DMS 273 (cell line): ENCODE data around the gene NCOA7.
"Not testable (repeated sequence)": the region's sequence is repeated elsewhere in the genome, so short reads cannot be mapped to it uniquely, and the experiment has no call there.

Experiments
- DNase-seq: peaks from one replicate; lab custom pipeline; 2025; ENCODE audit not compliant: unreplicated experiment; lab: John Stamatoyannopoulos, UW

Gene NCOA7

DNA sequence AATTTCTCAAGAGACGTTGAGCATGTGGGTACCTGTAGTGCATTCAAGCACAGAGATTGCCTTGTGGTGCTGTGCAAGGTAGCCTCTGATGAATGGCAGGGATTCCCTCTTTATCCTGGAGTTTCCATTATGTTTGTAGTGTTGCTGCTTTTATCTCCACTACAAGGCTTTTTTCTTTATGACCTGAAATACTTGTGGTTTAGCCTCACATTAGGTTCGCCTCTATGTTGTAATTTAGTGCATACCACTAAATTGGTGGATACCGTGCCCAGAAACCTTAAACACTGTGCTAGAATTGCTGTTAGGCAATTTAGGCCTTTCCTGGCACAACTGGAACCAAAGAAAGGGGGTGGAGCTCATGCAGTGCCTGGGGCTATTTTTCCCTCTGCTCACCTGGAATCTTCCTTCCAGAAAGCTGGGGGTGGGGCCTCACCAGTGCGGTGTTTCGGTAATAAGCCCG is 76.8 kb downstream of the NCOA7 start:
- no peak for DNase-seq

DNA sequence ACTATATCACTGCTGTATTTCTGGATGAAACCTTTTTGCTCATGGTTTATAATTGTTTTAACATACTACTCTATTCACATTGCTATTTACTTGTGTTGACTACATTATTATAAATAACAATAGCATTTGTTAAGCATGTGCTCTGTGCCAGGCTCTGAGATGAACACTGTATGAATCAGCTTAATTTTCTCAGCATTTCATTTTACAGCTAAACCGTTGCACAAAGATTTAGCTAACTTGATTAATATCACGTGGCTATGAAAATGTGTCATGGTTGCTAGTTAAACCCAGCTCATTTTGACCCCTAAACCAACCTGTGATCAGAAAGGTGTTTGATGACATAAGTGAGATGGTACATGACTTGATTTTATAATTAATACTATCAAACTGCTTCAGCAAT is 77.5 kb downstream of the NCOA7 start:
- no peak for DNase-seq

DNA sequence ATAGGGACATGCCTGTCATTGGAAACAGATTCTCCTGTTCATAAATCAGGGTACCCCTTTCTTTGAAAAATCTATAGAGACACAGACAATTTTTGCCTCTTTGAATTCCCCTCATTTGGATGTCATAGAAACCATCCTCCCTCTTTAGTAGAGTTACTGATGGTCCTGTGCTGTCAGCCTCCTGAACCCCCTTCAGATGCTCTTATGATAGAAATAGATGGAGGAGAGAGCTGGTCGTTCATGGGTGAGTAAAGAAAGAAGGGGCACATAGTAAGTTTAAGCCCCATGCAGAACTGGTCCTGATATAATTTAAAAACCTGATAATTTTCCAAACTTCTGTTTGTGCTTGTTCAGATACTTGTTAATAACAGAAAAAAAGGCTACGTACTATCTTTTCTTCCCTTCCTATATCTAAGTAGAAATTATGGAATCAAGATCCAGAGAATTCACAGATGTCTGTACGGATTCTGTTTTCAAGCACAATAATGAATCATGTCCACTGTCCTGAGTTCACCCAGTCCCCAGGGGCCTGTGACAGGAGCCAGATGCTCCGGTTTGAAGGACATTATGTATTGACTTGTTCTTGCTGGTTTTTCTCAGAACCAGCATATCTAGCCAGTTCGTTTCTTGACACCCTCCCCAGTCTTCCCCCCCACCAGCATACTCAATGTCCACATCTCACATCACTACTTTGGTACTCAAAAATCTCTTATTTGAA is 78.1 kb downstream of the NCOA7 start:
- DNase-seq: no peak

DNA sequence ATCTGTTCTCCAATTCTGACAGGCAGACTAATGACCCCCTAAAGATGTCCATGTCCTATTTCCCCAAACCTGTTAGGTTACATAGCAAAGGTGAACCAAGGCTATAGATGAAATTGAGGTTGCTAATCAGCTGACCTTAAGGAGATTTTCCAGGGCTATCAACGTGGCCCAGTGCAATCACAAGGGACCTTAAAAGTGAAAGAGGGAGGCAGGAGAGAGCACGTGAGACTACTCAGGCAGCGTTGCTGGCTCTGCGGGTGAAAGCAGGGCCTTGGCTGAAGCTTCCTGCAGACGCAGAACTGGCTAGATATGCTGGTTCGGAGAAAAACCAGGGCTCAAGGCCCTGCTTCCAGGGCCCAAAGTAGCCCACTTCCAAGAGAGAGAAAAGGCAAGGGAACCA is 78.7 kb downstream of the NCOA7 start:
- DNase-seq: no peak

DNA sequence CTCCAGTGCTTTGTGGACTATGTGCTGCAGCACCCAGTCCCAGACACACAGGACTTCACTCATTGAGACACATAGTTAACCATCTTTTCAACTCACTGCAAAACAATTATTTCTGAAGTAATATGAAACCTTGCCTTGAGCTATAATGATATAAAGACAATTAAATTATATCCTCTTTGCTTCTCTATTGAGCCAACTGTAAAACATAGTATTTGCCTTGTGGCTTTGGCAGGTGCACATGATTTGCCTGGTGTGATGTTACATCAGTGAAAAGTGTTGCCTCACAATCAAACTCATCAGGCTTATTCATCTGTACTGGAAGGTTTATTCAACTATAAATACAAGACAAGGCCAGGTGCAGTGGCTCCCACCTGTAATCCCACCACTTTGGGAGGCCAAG is 80.6 kb downstream of the NCOA7 start:
- no peak for DNase-seq

DNA sequence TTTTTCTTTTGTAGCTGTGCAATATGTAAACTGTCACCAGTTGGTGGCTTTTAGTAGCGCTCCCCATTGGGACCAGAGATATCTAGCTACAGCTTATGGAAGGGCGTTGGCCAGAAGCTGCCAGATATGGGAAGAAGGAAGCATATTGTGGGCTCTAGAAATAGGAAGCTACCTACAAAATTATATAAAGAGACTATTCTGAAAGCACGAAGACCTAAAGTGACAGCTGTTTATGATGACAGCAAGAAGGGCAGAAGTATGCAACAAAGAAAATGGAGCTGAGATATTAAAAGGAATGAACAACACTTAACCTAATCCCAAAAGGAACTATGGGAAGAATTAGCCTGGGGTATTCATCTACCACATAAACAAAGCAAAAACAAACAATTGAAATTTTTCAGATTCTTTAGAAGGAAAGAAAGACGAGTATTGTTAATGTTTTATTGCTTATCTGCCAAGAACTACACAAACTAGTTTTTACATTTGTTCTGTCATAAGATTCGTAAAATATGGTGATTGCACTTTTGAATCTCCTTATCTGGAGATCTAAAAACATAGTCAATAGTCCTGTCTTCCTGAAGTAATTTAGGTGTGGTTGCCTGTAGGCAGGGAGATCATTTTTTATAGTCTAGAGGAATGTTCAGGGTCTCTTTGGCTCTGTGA is 81.6 kb downstream of the NCOA7 start:
- no peak for DNase-seq

DNA sequence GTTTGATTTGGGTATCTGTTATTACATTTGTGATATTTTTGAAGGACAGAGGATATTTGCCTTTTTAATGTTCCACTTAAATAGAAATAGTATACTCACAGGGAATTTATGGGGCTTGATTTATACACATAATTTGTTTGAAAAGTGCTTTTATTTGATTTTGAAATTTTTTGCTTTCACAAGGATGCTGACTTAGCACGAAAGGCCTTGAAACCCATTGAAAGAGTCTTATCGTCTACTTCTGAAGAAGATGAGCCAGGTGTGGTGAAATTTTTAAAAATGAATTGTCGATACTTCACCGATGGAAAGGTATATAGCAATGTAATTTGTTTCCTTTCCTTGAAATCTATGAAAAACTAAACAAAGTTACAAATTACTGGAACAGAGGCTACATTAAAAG is 91.5 kb downstream of the NCOA7 start:
- no peak for DNase-seq

DNA sequence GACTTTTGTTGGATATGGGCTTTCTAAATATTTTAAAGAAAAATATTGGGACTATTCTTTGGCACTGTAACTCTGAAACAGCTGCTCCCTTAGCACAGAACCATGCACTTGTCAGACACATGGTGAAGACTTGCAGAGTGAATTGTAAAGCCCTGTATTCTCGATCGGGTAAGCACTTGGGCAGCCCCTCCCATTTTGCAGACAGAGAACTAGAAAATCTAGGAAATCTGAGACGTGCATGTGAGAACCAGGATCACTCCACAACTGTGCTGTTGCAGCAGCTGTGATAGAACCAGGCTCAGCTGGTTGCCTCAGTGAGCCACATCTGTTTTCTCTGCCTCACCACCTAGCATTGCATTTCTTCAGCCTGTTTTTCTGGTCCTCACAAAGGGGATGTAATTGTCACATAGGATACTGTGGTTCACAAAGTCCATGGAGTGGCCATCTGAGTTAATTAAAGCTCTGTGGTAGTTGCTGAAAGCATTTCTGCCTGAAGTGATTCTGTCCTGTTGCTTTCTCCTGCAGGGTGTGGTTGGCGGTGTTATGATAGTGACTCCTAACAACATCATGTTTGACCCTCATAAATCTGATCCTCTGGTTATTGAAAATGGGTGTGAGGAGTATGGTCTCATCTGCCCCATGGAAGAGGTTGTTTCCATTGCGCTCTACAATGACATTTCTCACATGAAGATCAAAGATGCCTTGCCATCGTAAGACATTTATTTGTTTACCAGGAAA is 94.0 kb downstream of the NCOA7 start:
- DNase-seq: peak; percentile 82

DNA sequence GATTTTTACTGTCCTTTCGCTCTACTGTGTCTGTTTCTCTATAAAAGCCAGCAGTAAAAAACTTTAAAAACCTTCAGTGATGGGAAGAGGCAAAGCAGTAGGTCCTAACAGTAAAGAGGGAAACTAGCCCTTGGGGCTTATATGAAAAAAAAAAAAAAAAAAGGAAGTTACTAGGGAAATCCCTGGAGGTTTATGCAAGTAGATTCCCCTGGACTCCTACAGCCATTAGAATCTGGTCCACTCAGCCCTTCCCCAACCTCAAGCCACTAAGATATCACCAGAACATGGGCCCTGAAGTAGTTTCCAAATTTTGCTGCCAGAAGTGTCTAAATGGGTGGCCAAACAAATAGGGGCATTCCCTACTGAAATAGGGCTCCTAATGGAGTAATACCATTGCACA is 95.3 kb downstream of the NCOA7 start:
- no peak for DNase-seq

DNA sequence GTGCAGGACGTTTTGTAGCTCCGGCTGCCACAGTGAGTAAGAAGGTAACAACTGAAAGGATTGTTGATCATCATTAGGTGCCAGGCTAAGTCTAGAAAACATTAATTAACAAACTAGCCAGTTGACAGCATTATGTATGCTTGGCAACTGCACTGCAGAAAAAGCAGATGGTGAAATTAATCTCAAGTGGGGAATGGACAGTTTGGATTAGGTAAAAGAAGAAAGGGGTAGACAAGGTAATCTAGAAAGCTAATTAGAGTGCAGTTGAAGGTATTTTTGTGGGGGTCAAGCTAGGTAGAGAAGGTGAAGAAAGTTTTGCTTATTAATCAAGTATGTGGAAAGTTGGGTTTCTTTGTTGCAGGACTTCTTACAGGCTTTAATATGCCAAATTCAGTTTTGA is 96.2 kb downstream of the NCOA7 start:
- peak; percentile 61 for DNase-seq

DNA sequence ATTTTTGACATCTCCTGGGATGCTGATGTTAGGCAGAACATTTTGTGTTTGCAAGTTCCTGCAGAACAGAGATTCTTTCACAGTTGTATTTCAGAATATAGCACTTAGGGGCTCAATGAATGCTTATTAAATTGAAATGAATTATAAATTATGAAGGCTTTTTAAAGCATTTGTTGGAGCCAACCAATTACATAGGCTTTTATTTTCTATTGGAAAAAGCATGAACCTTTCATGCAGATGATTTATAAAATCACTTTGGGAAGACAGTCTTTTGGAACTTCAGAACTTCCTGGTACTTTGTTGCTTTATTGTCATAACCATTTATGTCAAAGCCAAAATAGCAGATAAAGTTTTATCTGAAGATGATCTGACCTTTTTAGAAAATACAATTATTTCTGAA is 96.6 kb downstream of the NCOA7 start:
- no peak for DNase-seq

DNA sequence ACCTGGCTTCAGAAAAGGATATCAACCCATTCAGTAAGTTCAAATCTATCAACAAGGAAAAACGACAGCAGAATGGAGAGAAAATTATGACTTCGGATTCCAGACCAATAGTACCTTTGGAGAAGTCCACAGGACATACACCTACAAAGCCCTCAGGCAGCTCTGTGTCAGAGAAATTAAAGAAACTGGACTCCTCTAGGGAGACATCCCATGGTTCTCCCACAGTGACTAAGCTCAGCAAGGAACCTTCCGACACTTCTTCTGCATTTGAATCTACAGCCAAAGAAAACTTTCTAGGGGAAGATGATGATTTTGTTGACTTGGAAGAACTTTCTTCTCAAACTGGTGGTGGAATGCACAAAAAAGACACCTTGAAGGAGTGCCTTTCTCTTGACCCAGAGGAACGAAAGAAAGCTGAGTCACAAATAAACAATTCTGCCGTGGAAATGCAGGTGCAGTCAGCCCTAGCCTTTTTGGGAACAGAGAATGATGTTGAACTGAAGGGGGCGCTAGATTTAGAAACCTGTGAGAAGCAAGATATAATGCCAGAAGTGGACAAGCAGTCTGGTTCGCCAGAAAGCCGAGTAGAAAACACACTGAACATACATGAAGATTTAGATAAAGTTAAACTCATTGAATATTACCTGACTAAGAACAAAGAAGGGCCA is 98.4 kb downstream of the NCOA7 start:
- DNase-seq: peak; percentile 44

DNA sequence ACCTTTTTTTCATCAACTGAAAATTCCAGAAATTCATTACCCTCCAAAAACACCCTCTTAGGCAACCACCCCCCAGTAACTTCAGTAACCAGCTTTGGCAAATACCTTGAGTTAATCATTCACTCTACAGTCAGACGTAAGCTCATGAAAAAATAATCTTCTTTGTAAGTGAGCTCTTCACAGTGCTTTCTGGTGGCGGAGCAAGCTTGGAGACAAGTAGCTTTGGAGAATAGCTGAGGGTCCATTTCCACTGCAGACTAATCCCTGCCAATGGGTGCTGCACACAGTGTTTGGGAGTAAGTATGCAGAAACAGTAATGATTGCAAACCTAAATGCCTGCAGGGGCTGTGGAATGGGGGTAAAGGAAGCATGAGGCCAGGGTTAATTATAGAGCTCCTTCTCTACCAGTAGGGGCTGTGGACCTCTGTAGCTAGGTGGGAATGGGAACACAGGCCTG is 109.0 kb downstream of the NCOA7 start:
- DNase-seq: no peak

DNA sequence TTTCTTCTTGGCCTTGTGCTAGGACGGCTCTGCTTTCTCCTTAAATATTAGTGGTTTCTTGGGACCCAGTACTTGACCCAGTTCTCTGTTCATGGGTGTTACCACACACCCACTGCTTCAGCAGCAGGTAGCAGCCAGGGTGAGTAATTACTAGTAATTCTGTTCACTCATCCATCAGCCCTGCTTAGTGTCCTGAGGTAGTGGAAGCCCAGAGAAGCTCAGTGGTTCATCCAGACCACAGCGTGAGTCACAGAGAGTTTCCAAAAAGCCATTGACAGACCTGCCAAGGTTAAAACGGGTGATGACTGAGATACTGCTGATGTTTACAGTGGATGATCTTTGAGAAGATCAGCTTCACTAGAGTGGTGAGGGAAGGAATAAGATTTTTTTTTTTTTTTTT is 114.1 kb downstream of the NCOA7 start:
- no peak for DNase-seq

DNA sequence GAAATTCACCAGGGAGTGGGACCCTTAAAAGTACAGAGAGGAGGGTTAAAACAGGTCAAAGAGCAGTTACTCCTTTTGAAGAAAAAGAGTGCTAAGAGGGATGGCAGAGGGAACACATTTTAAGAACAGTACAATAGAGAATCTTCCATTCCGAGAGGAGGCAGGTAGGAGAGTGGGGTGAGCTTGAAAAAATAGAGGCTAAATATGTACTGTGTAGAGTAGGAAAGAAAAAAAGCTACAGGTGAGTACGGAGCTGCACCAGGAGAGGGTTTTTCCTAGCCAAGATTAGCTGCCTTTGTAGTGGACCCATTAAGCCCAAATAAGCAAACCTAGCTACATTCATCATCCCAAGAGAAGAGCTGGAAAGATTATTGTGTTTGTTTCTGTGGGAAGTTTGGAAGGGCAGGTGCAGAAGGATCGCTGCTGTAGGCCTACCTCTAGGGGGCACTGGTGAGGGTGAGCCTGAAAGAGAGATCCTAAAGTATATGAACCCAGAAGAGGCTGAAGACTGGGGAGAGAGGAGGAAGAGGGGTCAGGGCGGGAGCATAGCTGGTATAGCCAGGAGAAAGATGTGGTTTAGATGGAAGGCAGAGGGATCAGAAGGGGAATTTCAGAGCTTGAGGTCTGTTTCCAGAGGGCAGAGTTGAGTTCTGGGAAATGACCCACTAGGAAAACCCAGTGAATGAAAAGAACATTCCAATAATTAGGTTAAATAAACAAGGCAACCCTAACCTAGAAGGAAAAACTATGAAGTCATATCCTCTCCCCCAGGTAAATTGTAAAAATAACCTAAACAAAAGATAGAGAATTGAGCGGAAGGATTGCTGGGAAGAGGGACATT is 115.6 kb downstream of the NCOA7 start:
- peak; percentile 55 for DNase-seq

DNA sequence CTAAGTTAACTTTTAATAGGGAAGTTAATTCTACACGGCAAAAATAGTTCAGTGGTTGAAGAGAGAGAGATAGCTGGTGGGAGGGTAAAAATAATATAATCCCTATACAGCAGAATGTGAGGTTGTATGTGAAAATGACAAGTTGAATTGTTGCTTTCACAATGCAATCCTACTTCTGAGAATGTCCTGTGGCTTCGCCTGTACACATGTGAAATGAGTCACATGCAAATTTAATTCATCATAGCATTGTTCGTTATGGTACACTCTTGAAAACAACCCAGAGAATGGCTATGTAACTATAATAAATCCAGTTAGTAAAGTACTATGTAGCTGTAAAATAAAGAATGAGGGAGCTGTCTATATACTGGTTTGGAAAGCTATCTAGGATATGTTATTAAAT is 119.8 kb downstream of the NCOA7 start:
- DNase-seq: no peak

DNA sequence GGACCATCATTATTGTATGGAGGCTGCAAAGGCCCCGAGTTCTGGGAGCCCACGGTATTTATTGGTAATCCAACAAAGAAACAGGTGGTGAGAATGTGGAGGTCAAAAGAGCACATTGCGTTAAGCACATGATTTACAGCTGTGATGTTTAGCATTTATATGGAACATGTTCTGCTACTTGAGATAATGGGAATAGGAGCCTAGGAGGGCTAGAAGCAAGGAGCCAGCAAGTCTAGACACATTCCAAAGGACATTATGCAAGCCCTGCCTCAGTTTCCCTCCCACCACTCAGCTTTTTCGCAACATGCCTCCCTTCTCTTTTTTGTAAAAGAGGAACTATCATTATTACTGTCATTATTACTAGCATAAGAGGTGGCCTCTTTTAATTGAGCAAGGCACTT is 120.3 kb downstream of the NCOA7 start:
- DNase-seq: peak; percentile 25

DNA sequence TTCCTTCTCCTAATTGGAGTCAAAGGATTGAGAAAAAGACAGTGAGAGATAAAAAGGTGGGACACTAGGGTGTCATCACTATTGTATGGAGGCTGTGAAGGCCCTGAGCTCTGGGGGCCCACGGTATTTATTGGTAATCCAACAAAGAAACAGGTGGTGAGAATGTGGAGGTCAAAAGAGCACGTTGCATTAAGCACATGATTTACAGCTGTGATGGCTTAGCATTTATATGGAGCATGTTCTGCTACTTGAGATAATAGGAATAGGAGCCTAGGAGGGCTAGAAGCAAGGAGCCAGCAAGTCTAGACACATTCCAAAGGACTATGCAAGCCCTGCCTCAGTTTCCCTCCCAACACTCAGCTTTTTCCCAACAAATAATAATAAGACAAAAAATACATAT is 121.7 kb downstream of the NCOA7 start:
- DNase-seq: not testable (repeated sequence)

DNA sequence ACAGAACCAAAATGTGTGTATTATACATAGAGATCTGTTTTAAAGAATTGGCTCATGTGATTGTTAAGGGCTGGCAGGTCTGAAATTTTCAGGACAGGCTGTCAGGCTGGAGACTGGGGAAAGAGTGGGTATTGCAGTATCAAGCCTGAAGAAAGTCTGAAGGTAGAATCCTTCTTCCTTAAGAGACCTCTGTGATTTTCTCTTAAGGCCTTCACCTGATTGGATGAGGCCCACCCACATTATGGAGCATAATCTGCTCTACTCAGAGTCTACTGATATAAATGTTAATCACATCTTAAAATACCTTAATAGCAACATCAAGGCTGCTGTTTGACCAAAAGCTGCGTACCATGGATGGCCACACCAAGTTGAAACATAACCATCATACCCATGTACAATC is 122.4 kb downstream of the NCOA7 start:
- DNase-seq: no peak

DNA sequence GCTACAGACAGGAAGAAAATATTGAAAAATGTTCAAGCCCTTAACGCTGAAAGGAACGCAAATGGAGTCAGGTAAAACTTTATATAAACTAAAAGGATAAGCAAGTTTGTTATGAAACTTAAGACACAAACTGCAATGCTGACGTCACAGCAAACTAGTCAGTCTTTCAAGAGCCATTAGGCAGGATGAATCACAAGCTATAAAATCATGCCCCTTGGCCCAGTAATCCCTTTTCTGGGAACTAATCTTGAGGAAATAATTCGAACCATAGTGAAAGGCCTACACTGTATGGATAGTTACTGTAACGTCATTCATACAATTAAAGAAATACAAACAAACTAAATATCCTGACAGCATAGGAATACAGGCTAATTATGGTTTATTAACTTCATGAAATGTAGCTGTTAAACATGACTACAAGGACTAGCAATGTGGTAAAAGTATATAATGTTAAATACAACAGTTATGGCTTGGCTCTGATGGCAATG is 123.1 kb downstream of the NCOA7 start:
- DNase-seq: peak; percentile 11
